Endothelial cell of umbilical vein (primary cell): Measurements from ENCODE around the gene MACROD2. TPM values are rescaled to one million over a fixed set of nuclear protein-coding genes. Genes with fewer than 3 reads are reported as not detected.

Source experiments
- BruUV-seq: library from RNA; stranded (reverse); fragments of 400-500 nt; replicated peaks from 2 replicates; lab custom pipeline; 2021; lab: Mats Ljungman, UMichigan
- CTCF ChIA-PET: fragments of 300-600, 350-600 bp; sonication (Branson Sonifier 250); formaldehyde crosslinking; loops from one replicate; lab custom pipeline; 2021; ENCODE audit warnings: antibody characterized with exemption, inconsistent platforms; lab: Charles Lee
- POLR2A ChIA-PET: fragments of 300-600, 350-600 bp; sonication (Branson Sonifier 250); formaldehyde crosslinking; loops from one replicate; lab custom pipeline; 2021; ENCODE audit warnings: antibody characterized with exemption, inconsistent platforms; lab: Charles Lee
- DNase-seq: peaks from one replicate; pipeline ENCODE4 v3.0.0-alpha.2; 2011; ENCODE audit warnings: low read depth, low spot score
- FAIRE-seq: peaks from 2 replicates; lab custom pipeline; 2011; peaks lifted over from hg19 to GRCh38; lab: Jason Lieb, UNC
- H2AFZ ChIP-seq: 2 replicates; pipeline ENCODE4 v1.6.0; 2012; ENCODE audit warnings: low read depth, low read length, control low read depth, inconsistent platforms
- H3K27ac ChIP-seq: 2 replicates; pipeline ENCODE4 v1.5.1; 2011; ENCODE audit warnings: low read depth, mild to moderate bottlenecking, control low read depth, low read length, moderate library complexity; ENCODE audit not compliant: insufficient read depth
- H3K27me3 ChIP-seq, 2 experiments: 2 replicates each; pipeline versions ENCODE4 v1.6.0 to v1.6.1; 2011; ENCODE audit warnings: low read length in 2 of 2, mixed read lengths in 1 of 2; ENCODE audit not compliant: control insufficient read depth in 2 of 2, insufficient read depth in 2 of 2
- H3K36me3 ChIP-seq, 2 experiments: 2 replicates in 1 of 2; 3 replicates in 1 of 2; pipeline ENCODE4 v1.5.1; 2011; ENCODE audit warnings: low read length in 2 of 2, mild to moderate bottlenecking in 1 of 2, moderate library complexity in 1 of 2; ENCODE audit not compliant: control insufficient read depth in 2 of 2, insufficient read depth in 2 of 2; ENCODE audit errors: extremely low read depth in 1 of 2
- H3K4me1 ChIP-seq: 3 replicates; pipeline ENCODE4 v1.5.1; 2011; ENCODE audit warnings: mild to moderate bottlenecking, low read length; ENCODE audit not compliant: control insufficient read depth, insufficient read depth; ENCODE audit errors: extremely low read depth
- H3K4me2 ChIP-seq: 2 replicates; pipeline ENCODE4 v1.6.1; 2011; ENCODE audit warnings: low read length, control low read depth, mixed read lengths; ENCODE audit not compliant: insufficient read depth
- H3K4me3 ChIP-seq, 3 experiments: fragments of 200-600 bp in 1 of 3; sonication (generic), shearing (Covaris generic) in 1 of 3; replicated peaks in 1 of 3; 2 replicates each; pipeline ENCODE4 v1.5.1; 2011 to 2016; ENCODE audit warnings: control low read depth in 3 of 3, low read length in 3 of 3, mild to moderate bottlenecking in 2 of 3, inconsistent platforms in 1 of 3, low read depth in 1 of 3, moderate library complexity in 1 of 3; ENCODE audit not compliant: insufficient read depth in 1 of 3
- H3K79me2 ChIP-seq: 2 replicates; pipeline ENCODE4 v1.6.0; 2012; ENCODE audit warnings: low read length, inconsistent platforms; ENCODE audit not compliant: control insufficient read depth, insufficient read depth
- H3K9ac ChIP-seq: replicated peaks from 2 replicates; pipeline ENCODE3; 2011; ENCODE audit warnings: low read length, control low read depth; ENCODE audit not compliant: insufficient read depth; ENCODE audit errors: extremely low read depth
- H3K9me1 ChIP-seq: replicated peaks from 3 replicates; pipeline ENCODE4 v1.6.0; 2011; ENCODE audit warnings: mild to moderate bottlenecking, low read length; ENCODE audit not compliant: control insufficient read depth, insufficient read depth; ENCODE audit errors: extremely low read depth
- H3K9me3 ChIP-seq: replicated peaks from 2 replicates; pipeline ENCODE4 v1.5.1; 2012; ENCODE audit warnings: low read length, inconsistent platforms; ENCODE audit not compliant: control insufficient read depth, insufficient read depth
- H4K20me1 ChIP-seq: replicated peaks from 2 replicates; pipeline ENCODE3; 2011; ENCODE audit warnings: mild to moderate bottlenecking, low read length; ENCODE audit not compliant: control insufficient read depth, insufficient read depth; ENCODE audit errors: extremely low read depth
- EZH2 ChIP-seq: IDR thresholded peaks from 2 replicates; pipeline ENCODE4 v1.6.1; 2012; ENCODE audit warnings: borderline replicate concordance, low read depth, mild to moderate bottlenecking, moderate library complexity, low read length, inconsistent platforms; ENCODE audit not compliant: severe bottlenecking
- FOS ChIP-seq: IDR thresholded peaks from 2 replicates; pipeline ENCODE4 v1.6.1; 2011; ENCODE audit warnings: mild to moderate bottlenecking, low read length, moderate library complexity, borderline replicate concordance; ENCODE audit not compliant: insufficient read depth
- GATA2 ChIP-seq: IDR thresholded peaks from 2 replicates; pipeline ENCODE4 v1.7.0; 2011; ENCODE audit warnings: low read depth, mild to moderate bottlenecking, moderate library complexity, mixed read lengths, low read length; ENCODE audit not compliant: insufficient read length, insufficient read depth
- JUN ChIP-seq: IDR thresholded peaks from 2 replicates; pipeline ENCODE4 v1.6.1; 2011; ENCODE audit warnings: borderline replicate concordance, low read depth; ENCODE audit not compliant: insufficient read length, insufficient read depth
- MAX ChIP-seq: IDR thresholded peaks from 2 replicates; pipeline ENCODE4 v1.6.1; 2011; ENCODE audit not compliant: insufficient read depth, insufficient read length
- MYC ChIP-seq: IDR thresholded peaks from one replicate; pipeline ENCODE4 v1.6.1; 2011; ENCODE audit warnings: mild to moderate bottlenecking, low read depth, low read length
- POLR2A ChIP-seq: IDR thresholded peaks from 2 replicates; pipeline ENCODE4 v1.6.1; 2012; ENCODE audit warnings: low read depth, mild to moderate bottlenecking, control low read depth, low read length
- POLR2AphosphoS5 ChIP-seq: IDR thresholded peaks from 2 replicates; pipeline ENCODE4 v1.6.1; 2012; ENCODE audit warnings: low read depth, mild to moderate bottlenecking, control low read depth, low read length, moderate library complexity; ENCODE audit not compliant: insufficient read depth
- dilution Hi-C: fragments of 300-500 bp; cut with MboI; formaldehyde crosslinking; loops from one replicate; pipeline ENCODE4 v1.15.0; 2019; ENCODE audit warnings: low sequenced_read_pairs; ENCODE audit not compliant: extremely low pct_ligation_motif_present
- intact Hi-C: fragments of 100-400 bp; cut with micrococcal nuclease; formaldehyde crosslinking; loops from one replicate; pipeline ENCODE4 v1.10.0; 2022
- polyA plus RNA-seq, 4 experiments: library from polyadenylated mRNA; depleted of rRNA in 3 of 4; stranded (reverse) in 3 of 4; unstranded in 1 of 4; fragments of >200 nt; gene quantifications; 2 replicates each; pipeline versions ENCODE4 v1.2.1 to v1.2.3, GENCODE V29; 2011 to 2012; ENCODE audit warnings: missing spikeins in 1 of 4
- total RNA-seq: library from RNA; stranded (reverse); gene quantifications from 2 replicates; pipeline ENCODE4 v1.2.3, GENCODE V29; 2021
- TF ChIP-seq, protein P1 (sequence below), 2 donors: IDR thresholded peaks; 1 replicate in 1 of 2; 2 replicates in 1 of 2; pipeline ENCODE4 v1.5.1; 2011; ENCODE audit warnings: low read length in 2 of 2, mild to moderate bottlenecking in 2 of 2, moderate library complexity in 2 of 2, control low read depth in 1 of 2, inconsistent platforms in 1 of 2, low read depth in 1 of 2; ENCODE audit not compliant: insufficient read depth in 1 of 2; ENCODE audit errors: extremely low read depth in 1 of 2

The MACROD2 gene
- total and polyA plus RNA-seq, 2 donors (not counting 3 experiments of a cell fraction or from before 2014, with no cell fraction given) = 0.11 to 0.73 TPM

GRCh38 chr20:14677455-14677854 is 682.1 kb downstream of the MACROD2 start:
- DNase-seq (no peak), FAIRE-seq (no peak)
- H3K36me3 ChIP-seq = no peaks in the 10 kb centered on the region
- no peak overlapping the region for H3K27ac ChIP-seq
- TF ChIP-seq POLR2AphosphoS5 (no peak), FOS (no peak), EZH2 (no peak), MAX (no peak), JUN (no peak), MYC (no peak), GATA2 (no peak), POLR2A (no peak)
- TF ChIP-seq, protein P1, sequence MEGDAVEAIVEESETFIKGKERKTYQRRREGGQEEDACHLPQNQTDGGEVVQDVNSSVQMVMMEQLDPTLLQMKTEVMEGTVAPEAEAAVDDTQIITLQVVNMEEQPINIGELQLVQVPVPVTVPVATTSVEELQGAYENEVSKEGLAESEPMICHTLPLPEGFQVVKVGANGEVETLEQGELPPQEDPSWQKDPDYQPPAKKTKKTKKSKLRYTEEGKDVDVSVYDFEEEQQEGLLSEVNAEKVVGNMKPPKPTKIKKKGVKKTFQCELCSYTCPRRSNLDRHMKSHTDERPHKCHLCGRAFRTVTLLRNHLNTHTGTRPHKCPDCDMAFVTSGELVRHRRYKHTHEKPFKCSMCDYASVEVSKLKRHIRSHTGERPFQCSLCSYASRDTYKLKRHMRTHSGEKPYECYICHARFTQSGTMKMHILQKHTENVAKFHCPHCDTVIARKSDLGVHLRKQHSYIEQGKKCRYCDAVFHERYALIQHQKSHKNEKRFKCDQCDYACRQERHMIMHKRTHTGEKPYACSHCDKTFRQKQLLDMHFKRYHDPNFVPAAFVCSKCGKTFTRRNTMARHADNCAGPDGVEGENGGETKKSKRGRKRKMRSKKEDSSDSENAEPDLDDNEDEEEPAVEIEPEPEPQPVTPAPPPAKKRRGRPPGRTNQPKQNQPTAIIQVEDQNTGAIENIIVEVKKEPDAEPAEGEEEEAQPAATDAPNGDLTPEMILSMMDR (IDR thresholded peaks at IDR 0.05; ENCODE audit: extremely low read depth in 1 of 2, insufficient read depth in 1 of 2, low read depth in 1 of 2, low read length in 2 of 2) = no peak
- no TSS peak for BruUV-seq
- dilution Hi-C loops = no loop called here
- H3K4me3 ChIP-seq = no peak overlapping the region
- ChIA-PET CTCF (interaction anchor here (0.8 to 1.9 kb wide), 4 partner anchors 10 to 340 kb away, joined by 3 to 8 read pairs (median 4); partner anchors contain the start of gene FLRT3), POLR2A (no interaction called here)
- H4K20me1 ChIP-seq = no peaks in the 10 kb centered on the region
- H3K9ac ChIP-seq = no peak overlapping the region
- no peaks in the 10 kb centered on the region for H3K4me1 ChIP-seq
- no peaks in the 10 kb centered on the region for H3K79me2 ChIP-seq
- H2AFZ ChIP-seq = no peak overlapping the region
- intact Hi-C loops = no loop called here
- no peaks in the 10 kb centered on the region for H3K9me1 ChIP-seq
- H3K27me3 ChIP-seq = peaks cover 0 to 2% of the 10 kb centered on the region in 2 experiments
- no peak overlapping the region for H3K4me2 ChIP-seq
- no peaks in the 10 kb centered on the region for H3K9me3 ChIP-seq
